Kidney epithelial cell (primary cell): ENCODE data around the gene CERT1. TPM values are rescaled to one million over a fixed set of nuclear protein-coding genes. Genes with fewer than 3 reads are reported as not detected.

Experiments used
- DNase-seq: peaks from one replicate; pipeline ENCODE4 v3.0.0-alpha.2; 2010; ENCODE audit warnings: low read depth
- H3K27me3 ChIP-seq: 2 replicates; pipeline ENCODE4 v1.6.0; 2011; ENCODE audit warnings: low read length; ENCODE audit not compliant: control insufficient read depth, insufficient read depth
- H3K36me3 ChIP-seq: 2 replicates; pipeline ENCODE4 v1.5.1; 2011; ENCODE audit warnings: low read length; ENCODE audit not compliant: control insufficient read depth, insufficient read depth
- H3K4me3 ChIP-seq: 2 replicates; pipeline ENCODE4 v1.5.1; 2011; ENCODE audit warnings: low read depth, mild to moderate bottlenecking, control low read depth, low read length
- total RNA-seq: library from RNA; depleted of rRNA; stranded (reverse); fragments of >200 nt; gene quantifications from 2 replicates; pipeline ENCODE4 v1.2.3, GENCODE V29; 2015
- TF ChIP-seq, protein P1 (sequence below): IDR thresholded peaks from 2 replicates; pipeline ENCODE4 v1.5.1; 2011; ENCODE audit warnings: mild to moderate bottlenecking, moderate library complexity, low read length, control low read depth, inconsistent platforms; ENCODE audit not compliant: insufficient read depth, poor library complexity, severe bottlenecking

Gene CERT1
- total RNA-seq, 1 donor from 2014 or later: 20.3 TPM

DNA sequence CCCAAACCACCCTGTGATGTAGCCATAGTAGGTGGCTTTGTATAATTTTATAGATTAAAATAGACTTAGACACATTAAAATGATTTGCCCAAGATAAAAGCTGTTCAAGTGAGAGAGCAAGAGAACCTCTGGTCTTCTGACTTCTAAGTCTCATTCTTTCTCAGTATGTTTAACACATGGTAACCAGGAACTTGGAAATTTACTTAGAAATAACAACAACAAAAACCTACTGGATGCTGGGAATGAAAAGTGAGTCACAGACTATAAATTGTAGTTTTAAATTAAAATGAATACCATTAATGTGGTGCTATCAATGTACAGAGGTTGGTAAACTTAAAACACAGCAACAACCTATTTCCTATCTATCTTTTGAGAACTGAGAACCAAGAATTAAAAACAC is 144.0 kb downstream of the CERT1 start:
- DNase-seq: no peak
- Histone ChIP-seq H3K36me3 (no peaks in the 10 kb centered on the region), H3K27me3 (no peaks in the 10 kb centered on the region), H3K4me3 (no peak overlapping the region)
- TF ChIP-seq, protein P1, sequence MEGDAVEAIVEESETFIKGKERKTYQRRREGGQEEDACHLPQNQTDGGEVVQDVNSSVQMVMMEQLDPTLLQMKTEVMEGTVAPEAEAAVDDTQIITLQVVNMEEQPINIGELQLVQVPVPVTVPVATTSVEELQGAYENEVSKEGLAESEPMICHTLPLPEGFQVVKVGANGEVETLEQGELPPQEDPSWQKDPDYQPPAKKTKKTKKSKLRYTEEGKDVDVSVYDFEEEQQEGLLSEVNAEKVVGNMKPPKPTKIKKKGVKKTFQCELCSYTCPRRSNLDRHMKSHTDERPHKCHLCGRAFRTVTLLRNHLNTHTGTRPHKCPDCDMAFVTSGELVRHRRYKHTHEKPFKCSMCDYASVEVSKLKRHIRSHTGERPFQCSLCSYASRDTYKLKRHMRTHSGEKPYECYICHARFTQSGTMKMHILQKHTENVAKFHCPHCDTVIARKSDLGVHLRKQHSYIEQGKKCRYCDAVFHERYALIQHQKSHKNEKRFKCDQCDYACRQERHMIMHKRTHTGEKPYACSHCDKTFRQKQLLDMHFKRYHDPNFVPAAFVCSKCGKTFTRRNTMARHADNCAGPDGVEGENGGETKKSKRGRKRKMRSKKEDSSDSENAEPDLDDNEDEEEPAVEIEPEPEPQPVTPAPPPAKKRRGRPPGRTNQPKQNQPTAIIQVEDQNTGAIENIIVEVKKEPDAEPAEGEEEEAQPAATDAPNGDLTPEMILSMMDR: no peak

DNA sequence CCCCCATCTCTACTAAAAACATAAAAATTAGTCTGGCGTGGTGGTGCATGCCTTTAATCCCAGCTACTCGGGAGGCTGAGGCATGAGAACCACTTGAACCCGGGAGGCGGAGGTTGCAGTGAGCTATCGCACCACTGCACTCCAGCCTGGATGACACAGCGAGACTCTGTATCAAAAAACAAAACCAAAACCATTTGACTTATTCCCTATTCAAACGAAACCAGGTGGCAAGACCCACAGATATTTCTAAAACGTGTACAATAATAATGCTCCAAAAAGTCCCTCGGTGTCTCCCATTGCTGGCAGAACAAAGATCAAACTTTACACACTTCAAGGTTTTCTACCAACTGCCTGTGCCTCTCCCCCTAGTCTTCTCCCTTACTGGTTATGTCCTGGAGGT is 144.6 kb downstream of the CERT1 start:
- Histone ChIP-seq H3K27me3 (no peaks in the 10 kb centered on the region), H3K4me3 (no peak overlapping the region), H3K36me3 (no peaks in the 10 kb centered on the region)
- no peak for DNase-seq
- TF ChIP-seq, protein P1: no peak

DNA sequence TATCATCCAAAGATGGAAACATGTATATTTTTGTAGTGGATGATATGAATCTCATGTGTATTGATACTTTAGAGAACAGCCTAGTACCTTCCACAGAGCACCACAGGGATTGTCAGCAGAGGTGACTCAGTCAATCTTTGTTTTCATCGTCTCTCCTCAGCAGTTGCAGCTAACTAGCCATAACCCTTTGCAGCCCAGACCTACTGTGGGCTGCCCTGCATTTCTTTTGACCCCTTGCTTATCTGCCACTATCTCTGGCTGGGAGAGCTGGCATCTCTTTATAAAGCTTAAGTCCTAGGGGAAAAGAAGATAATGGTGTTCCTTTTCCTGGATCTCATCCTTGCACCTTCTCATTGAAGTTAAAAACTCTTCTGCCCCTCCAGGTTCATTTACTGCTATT is 145.7 kb downstream of the CERT1 start:
- TF ChIP-seq, protein P1: no peak
- no peak for DNase-seq
- Histone ChIP-seq H3K27me3 (no peaks in the 10 kb centered on the region), H3K36me3 (no peaks in the 10 kb centered on the region), H3K4me3 (no peak overlapping the region)

DNA sequence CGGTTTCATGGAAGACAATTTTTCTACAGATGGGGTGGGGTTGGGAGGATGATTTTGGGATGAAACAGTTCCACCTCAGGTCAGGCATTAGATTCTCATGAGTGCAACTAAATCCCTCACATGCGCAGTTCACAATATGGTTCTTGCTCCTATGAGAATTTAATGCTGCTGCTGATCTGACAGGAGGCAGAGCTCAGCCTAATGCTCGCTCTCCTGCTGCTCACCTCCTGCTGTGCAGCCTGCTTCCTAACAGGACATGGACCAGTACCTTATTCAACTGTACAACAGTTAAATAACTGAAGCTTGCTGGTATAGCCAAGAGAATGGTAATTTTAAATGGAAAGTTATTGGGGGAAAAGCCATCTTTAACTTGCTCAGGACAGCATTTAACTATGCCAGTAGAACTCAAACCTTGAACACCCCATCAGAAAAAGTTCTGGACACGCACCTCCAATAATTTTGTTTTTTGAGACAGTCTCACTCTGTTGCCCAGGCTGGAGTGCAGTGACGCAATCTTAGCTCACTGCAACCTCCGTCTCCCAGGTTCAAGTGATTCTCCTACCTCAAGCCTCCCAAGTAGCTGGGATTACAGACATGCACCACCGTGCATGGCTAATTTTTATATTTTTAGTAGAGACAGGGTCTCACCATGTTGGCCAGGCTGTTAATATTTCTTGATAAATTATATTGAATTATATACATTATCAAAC is 146.7 kb downstream of the CERT1 start:
- no peaks in the 10 kb centered on the region for H3K27me3 ChIP-seq
- no peak overlapping the region for H3K4me3 ChIP-seq
- TF ChIP-seq, protein P1: no peak
- DNase-seq: no peak
- no peaks in the 10 kb centered on the region for H3K36me3 ChIP-seq

DNA sequence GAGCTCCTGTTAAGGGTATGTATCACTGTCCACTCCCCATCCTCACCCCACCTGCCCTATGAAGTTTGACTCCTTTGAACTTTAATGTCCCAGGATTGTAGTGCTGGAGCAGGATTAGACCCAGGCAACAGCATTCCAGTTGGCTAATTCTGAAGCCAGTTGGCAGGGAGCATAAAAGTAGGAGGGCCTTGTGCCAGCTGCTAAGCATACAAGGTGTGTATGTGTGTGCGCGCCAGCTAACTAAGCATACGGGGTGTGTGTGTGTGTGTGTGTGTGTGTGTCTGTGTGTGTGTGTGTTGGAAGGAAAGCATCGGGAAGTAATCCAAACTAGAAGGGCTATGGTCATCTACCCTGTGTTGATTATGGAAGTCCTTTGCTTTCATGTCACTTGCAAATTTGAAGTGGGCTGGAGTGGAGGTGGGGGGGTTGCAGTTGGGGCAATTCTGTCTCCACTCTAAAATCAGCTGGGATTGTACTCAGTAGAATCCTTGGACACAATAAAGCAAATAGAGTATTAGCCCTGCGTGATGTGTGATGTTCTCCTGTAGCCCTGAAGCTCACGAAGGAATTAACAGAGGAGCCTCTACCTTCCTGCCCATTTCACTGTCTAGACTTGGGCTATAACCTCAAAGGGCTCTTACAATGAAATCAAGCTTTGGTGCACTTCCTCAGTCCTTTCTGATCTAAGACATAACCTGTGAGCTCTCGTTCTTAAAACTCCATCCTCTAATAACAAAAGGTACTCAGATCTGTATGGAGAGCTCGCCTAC is 147.5 kb downstream of the CERT1 start:
- TF ChIP-seq, protein P1: no peak
- Histone ChIP-seq H3K4me3 (no peak overlapping the region), H3K36me3 (peaks cover 2% of the 10 kb centered on the region), H3K27me3 (no peaks in the 10 kb centered on the region)
- DNase-seq: no peak
